Erythroblast (primary cell): ENCODE data around the gene FAM174C.
"Not testable (repeated sequence)": the region's sequence is repeated elsewhere in the genome, so short reads cannot be mapped to it uniquely, and the experiment has no call there.

ENCODE experiments used
- DNase-seq, 2 experiments: peaks; one replicate each; lab custom pipeline; 2025; lab: John Stamatoyannopoulos, UW
- GATA1 ChIP-seq: IDR thresholded peaks from 2 replicates; pipeline ENCODE4 v1.6.1; 2011; ENCODE audit warnings: low read depth, mild to moderate bottlenecking, control low read depth, low read length, moderate library complexity
- POLR2A ChIP-seq: IDR thresholded peaks from 2 replicates; pipeline ENCODE4 v1.6.1; 2011; ENCODE audit warnings: mild to moderate bottlenecking, low read length

Gene FAM174C

GRCh38 chr19:1302533-1303239, 27.4 kb downstream of the FAM174C start:
- no peak for TF ChIP-seq GATA1
- no peak for TF ChIP-seq POLR2A
- no peak for DNase-seq

GRCh38 chr19:1304197-1304924, 29.0 kb downstream of the FAM174C start:
- TF ChIP-seq POLR2A (no peak), GATA1 (no peak)
- no peak for DNase-seq

GRCh38 chr19:1305354-1305753, 30.0 kb downstream of the FAM174C start:
- DNase-seq = not testable (repeated sequence)

GRCh38 chr19:1307320-1307719, 32.0 kb downstream of the FAM174C start:
- no peak for DNase-seq
- TF ChIP-seq GATA1 (no peak), POLR2A (no peak)

GRCh38 chr19:1307755-1308303, 32.5 kb downstream of the FAM174C start:
- TF ChIP-seq POLR2A (no peak), GATA1 (no peak)

GRCh38 chr19:1308718-1309117, 33.4 kb downstream of the FAM174C start:
- DNase-seq = no peak
- no peak for TF ChIP-seq POLR2A
- no peak for TF ChIP-seq GATA1

More at GRCh38 chr19:1307755-1308303, 32.5 kb downstream of the FAM174C start:
- DNase-seq = no peak

GRCh38 chr19:1309977-1310852, 34.9 kb downstream of the FAM174C start:
- TF ChIP-seq GATA1 (no peak), POLR2A (no peak)
- no peak for DNase-seq

GRCh38 chr19:1310853-1311180, 35.5 kb downstream of the FAM174C start:
- TF ChIP-seq POLR2A (no peak), GATA1 (no peak)
- no peak for DNase-seq

GRCh38 chr19:1311543-1312091, 36.3 kb downstream of the FAM174C start:
- no peak for DNase-seq
- TF ChIP-seq POLR2A = no peak
- no peak for TF ChIP-seq GATA1

- DNase-seq = no peak
- TF ChIP-seq GATA1 (no peak), POLR2A (no peak)
Observed at GRCh38 chr19:1312767-1313694, 37.7 kb downstream of the FAM174C start.

- TF ChIP-seq POLR2A (no peak), GATA1 (no peak)
- no peak for DNase-seq
Observed at GRCh38 chr19:1313695-1314613, 38.6 kb downstream of the FAM174C start.
